ENCODE measurements around the gene KIF18A.

KIF18A gene

GRCh38 chr11:27996066-27996465 is 111.9 kb downstream of the KIF18A start:
- Histone ChIP-seq H3K4me3 (ENCODE audit: low read depth, low read length) (no peak overlapping the region), H3K9me3 (ENCODE audit: control insufficient read depth, insufficient read depth, low read depth, low read length) (peaks cover 17% of the 10 kb centered on the region), H3K9ac (ENCODE audit: low read length) (no peak overlapping the region), H3K4me1 (ENCODE audit: control insufficient read depth, insufficient read depth, low read length) (no peaks in the 10 kb centered on the region), H3K27ac (ENCODE audit: low read depth, low read length) (no peak overlapping the region), H3K36me3 (ENCODE audit: control insufficient read depth, insufficient read depth, low read length) (no peaks in the 10 kb centered on the region), H3K27me3 (ENCODE audit: control insufficient read depth, insufficient read depth, low read length) (no peaks in the 10 kb centered on the region)

- Histone ChIP-seq H3K9ac (ENCODE audit: low read length) (no peak overlapping the region), H3K27me3 (ENCODE audit: control insufficient read depth, insufficient read depth, low read length) (no peaks in the 10 kb centered on the region), H3K27ac (ENCODE audit: low read depth, low read length) (no peak overlapping the region), H3K4me1 (ENCODE audit: control insufficient read depth, insufficient read depth, low read length) (no peaks in the 10 kb centered on the region), H3K4me3 (ENCODE audit: low read depth, low read length) (no peak overlapping the region), H3K36me3 (ENCODE audit: control insufficient read depth, insufficient read depth, low read length) (no peaks in the 10 kb centered on the region), H3K9me3 (ENCODE audit: control insufficient read depth, insufficient read depth, low read depth, low read length) (0 out of 2 replicates have a peak, but pooled peaks cover 11% of the 10 kb centered on the region)
Measured at GRCh38 chr11:27995083-27995482, 112.9 kb downstream of the KIF18A start.

GRCh38 chr11:27991736-27992135 is 116.2 kb downstream of the KIF18A start:
- H3K4me1 ChIP-seq (ENCODE audit: control insufficient read depth, insufficient read depth, low read length) = no peaks in the 10 kb centered on the region
- H3K9me3 ChIP-seq (ENCODE audit: control insufficient read depth, insufficient read depth, low read depth, low read length) = no peaks in the 10 kb centered on the region
- H3K9ac ChIP-seq (ENCODE audit: low read length) = no peak overlapping the region
- H3K4me3 ChIP-seq (ENCODE audit: low read depth, low read length) = no peak overlapping the region
- H3K36me3 ChIP-seq (ENCODE audit: control insufficient read depth, insufficient read depth, low read length) = no peaks in the 10 kb centered on the region
- no peaks in the 10 kb centered on the region for H3K27me3 ChIP-seq (ENCODE audit: control insufficient read depth, insufficient read depth, low read length)
- no peak overlapping the region for H3K27ac ChIP-seq (ENCODE audit: low read depth, low read length)

GRCh38 chr11:27977527-27977926 is 130.4 kb downstream of the KIF18A start:
- H3K4me3 ChIP-seq (ENCODE audit: low read depth, low read length) = no peak overlapping the region
- H3K4me1 ChIP-seq (ENCODE audit: control insufficient read depth, insufficient read depth, low read length) = no peaks in the 10 kb centered on the region
- H3K9ac ChIP-seq (ENCODE audit: low read length) = no peak overlapping the region
- no peaks in the 10 kb centered on the region for H3K9me3 ChIP-seq (ENCODE audit: control insufficient read depth, insufficient read depth, low read depth, low read length)
- H3K27me3 ChIP-seq (ENCODE audit: control insufficient read depth, insufficient read depth, low read length) = no peaks in the 10 kb centered on the region
- H3K36me3 ChIP-seq (ENCODE audit: control insufficient read depth, insufficient read depth, low read length) = no peaks in the 10 kb centered on the region
- no peak overlapping the region for H3K27ac ChIP-seq (ENCODE audit: low read depth, low read length)

GRCh38 chr11:27977031-27977430 is 130.9 kb downstream of the KIF18A start:
- no peak overlapping the region for H3K9ac ChIP-seq (ENCODE audit: low read length)
- H3K4me1 ChIP-seq (ENCODE audit: control insufficient read depth, insufficient read depth, low read length) = no peaks in the 10 kb centered on the region
- H3K36me3 ChIP-seq (ENCODE audit: control insufficient read depth, insufficient read depth, low read length) = no peaks in the 10 kb centered on the region
- H3K4me3 ChIP-seq (ENCODE audit: low read depth, low read length) = no peak overlapping the region
- no peaks in the 10 kb centered on the region for H3K9me3 ChIP-seq (ENCODE audit: control insufficient read depth, insufficient read depth, low read depth, low read length)
- no peaks in the 10 kb centered on the region for H3K27me3 ChIP-seq (ENCODE audit: control insufficient read depth, insufficient read depth, low read length)
- no peak overlapping the region for H3K27ac ChIP-seq (ENCODE audit: low read depth, low read length)

GRCh38 chr11:27976262-27976661 is 131.7 kb downstream of the KIF18A start:
- Histone ChIP-seq H3K4me3 (ENCODE audit: low read depth, low read length) (no peak overlapping the region), H3K27me3 (ENCODE audit: control insufficient read depth, insufficient read depth, low read length) (no peaks in the 10 kb centered on the region), H3K9me3 (ENCODE audit: control insufficient read depth, insufficient read depth, low read depth, low read length) (no peaks in the 10 kb centered on the region), H3K9ac (ENCODE audit: low read length) (no peak overlapping the region), H3K36me3 (ENCODE audit: control insufficient read depth, insufficient read depth, low read length) (no peaks in the 10 kb centered on the region), H3K4me1 (ENCODE audit: control insufficient read depth, insufficient read depth, low read length) (no peaks in the 10 kb centered on the region), H3K27ac (ENCODE audit: low read depth, low read length) (no peak overlapping the region)

- H3K9me3 ChIP-seq (ENCODE audit: control insufficient read depth, insufficient read depth, low read depth, low read length) = no peaks in the 10 kb centered on the region
- H3K27ac ChIP-seq (ENCODE audit: low read depth, low read length) = no peak overlapping the region
- no peak overlapping the region for H3K9ac ChIP-seq (ENCODE audit: low read length)
- H3K4me3 ChIP-seq (ENCODE audit: low read depth, low read length) = no peak overlapping the region
- no peaks in the 10 kb centered on the region for H3K27me3 ChIP-seq (ENCODE audit: control insufficient read depth, insufficient read depth, low read length)
- H3K4me1 ChIP-seq (ENCODE audit: control insufficient read depth, insufficient read depth, low read length) = no peaks in the 10 kb centered on the region
- H3K36me3 ChIP-seq (ENCODE audit: control insufficient read depth, insufficient read depth, low read length) = no peaks in the 10 kb centered on the region
Measured at GRCh38 chr11:27973851-27974536, 134.0 kb downstream of the KIF18A start.

- no peak overlapping the region for H3K4me3 ChIP-seq (ENCODE audit: low read depth, low read length)
- H3K4me1 ChIP-seq (ENCODE audit: control insufficient read depth, insufficient read depth, low read length) = no peaks in the 10 kb centered on the region
- H3K27ac ChIP-seq (ENCODE audit: low read depth, low read length) = no peak overlapping the region
- H3K9ac ChIP-seq (ENCODE audit: low read length) = no peak overlapping the region
- no peaks in the 10 kb centered on the region for H3K36me3 ChIP-seq (ENCODE audit: control insufficient read depth, insufficient read depth, low read length)
- H3K9me3 ChIP-seq (ENCODE audit: control insufficient read depth, insufficient read depth, low read depth, low read length) = no peaks in the 10 kb centered on the region
- H3K27me3 ChIP-seq (ENCODE audit: control insufficient read depth, insufficient read depth, low read length) = no peaks in the 10 kb centered on the region
Measured at GRCh38 chr11:27972522-27973170, 135.3 kb downstream of the KIF18A start.

GRCh38 chr11:27971171-27971570 is 136.8 kb downstream of the KIF18A start:
- no peak overlapping the region for H3K27ac ChIP-seq (ENCODE audit: low read depth, low read length)
- no peaks in the 10 kb centered on the region for H3K36me3 ChIP-seq (ENCODE audit: control insufficient read depth, insufficient read depth, low read length)
- peaks cover 4% of the 10 kb centered on the region for H3K4me1 ChIP-seq (ENCODE audit: control insufficient read depth, insufficient read depth, low read length)
- no peaks in the 10 kb centered on the region for H3K27me3 ChIP-seq (ENCODE audit: control insufficient read depth, insufficient read depth, low read length)
- no peak overlapping the region for H3K4me3 ChIP-seq (ENCODE audit: low read depth, low read length)
- no peak overlapping the region for H3K9ac ChIP-seq (ENCODE audit: low read length)
- H3K9me3 ChIP-seq (ENCODE audit: control insufficient read depth, insufficient read depth, low read depth, low read length) = no peaks in the 10 kb centered on the region

All from HUES6 (cell line).